ENCODE data around the gene GPRIN3.

Gene GPRIN3

DNA sequence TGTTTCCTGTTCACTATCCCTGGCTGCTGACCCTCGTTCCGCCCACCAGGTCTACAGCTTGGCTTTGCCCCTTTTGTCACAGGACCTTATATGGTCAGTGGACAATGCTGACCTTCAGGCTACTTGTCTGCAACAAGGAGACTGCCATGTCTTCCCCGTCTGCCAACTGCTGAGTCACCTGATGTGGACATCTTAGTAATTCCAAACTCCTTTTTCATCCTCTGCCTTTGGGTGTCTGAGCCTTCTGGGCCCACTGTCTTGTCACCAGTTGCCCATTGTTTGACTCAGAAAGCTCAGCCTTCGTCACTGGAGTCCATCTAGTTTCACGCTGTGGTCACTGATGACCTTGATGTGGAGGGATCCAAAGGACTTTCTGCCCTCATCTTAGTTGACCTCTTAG, 30.2 kb downstream of the GPRIN3 start:
- TF ChIP-seq, protein P1, sequence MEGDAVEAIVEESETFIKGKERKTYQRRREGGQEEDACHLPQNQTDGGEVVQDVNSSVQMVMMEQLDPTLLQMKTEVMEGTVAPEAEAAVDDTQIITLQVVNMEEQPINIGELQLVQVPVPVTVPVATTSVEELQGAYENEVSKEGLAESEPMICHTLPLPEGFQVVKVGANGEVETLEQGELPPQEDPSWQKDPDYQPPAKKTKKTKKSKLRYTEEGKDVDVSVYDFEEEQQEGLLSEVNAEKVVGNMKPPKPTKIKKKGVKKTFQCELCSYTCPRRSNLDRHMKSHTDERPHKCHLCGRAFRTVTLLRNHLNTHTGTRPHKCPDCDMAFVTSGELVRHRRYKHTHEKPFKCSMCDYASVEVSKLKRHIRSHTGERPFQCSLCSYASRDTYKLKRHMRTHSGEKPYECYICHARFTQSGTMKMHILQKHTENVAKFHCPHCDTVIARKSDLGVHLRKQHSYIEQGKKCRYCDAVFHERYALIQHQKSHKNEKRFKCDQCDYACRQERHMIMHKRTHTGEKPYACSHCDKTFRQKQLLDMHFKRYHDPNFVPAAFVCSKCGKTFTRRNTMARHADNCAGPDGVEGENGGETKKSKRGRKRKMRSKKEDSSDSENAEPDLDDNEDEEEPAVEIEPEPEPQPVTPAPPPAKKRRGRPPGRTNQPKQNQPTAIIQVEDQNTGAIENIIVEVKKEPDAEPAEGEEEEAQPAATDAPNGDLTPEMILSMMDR (IDR thresholded peaks at IDR 0.05; ENCODE audit: low read depth, low read length, missing control alignments) = no peak
- DNase-seq (ENCODE audit: low read depth) = no peak
- no peak overlapping the region for H3K4me3 ChIP-seq (ENCODE audit: low read depth, low read length)

- no peak overlapping the region for H3K4me3 ChIP-seq (ENCODE audit: low read depth, low read length)
- DNase-seq (ENCODE audit: low read depth) = no peak
- TF ChIP-seq, protein P1 (IDR thresholded peaks at IDR 0.05; ENCODE audit: low read depth, low read length, missing control alignments) = no peak
These were observed 31.3 kb downstream of the GPRIN3 start for GRCh38 chr4:89276296-89276695.

DNA sequence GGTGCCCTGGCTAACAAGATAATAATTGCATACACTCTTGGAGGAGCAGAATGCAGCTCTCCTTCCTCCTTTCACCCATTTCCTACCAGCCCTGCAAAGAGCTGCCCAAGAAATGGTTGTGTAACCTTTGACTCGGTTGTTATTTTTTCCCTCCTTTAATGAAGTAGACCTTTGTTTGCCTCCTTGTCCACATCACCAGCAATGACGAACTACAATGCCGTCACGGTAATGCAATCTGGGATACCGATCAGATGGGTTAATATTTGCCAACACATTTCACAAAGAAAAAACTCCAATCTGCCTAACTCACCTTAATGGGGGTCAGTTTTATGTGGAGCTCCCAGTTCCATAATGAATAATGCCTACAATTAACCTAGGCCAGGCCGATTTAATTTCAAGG, 32.0 kb downstream of the GPRIN3 start:
- DNase-seq (ENCODE audit: low read depth) = no peak
- H3K4me3 ChIP-seq (ENCODE audit: low read depth, low read length) = no peak overlapping the region

DNA sequence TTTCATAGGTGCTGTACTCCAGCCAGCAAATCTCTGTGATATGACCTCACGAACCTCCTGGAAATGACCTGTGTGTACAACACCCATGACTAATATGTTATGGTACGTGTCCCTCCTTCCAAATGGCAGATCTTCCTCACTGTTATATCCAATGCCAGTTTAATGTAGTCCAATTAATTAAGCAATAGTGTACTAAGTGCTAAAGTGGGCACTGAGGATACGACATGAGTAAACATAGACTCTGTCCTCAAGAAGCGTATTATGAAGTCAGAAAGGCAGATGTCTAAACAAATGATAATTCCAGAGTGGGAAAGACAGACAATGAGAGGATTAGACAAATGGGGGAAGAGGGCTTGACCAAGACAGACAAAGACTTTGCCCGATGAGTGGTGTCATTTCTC, 33.9 kb downstream of the GPRIN3 start:
- no peak for DNase-seq (ENCODE audit: low read depth)
- TF ChIP-seq, protein P1 (IDR thresholded peaks at IDR 0.05; ENCODE audit: low read depth, low read length, missing control alignments) = no peak
- no peak overlapping the region for H3K4me3 ChIP-seq (ENCODE audit: low read depth, low read length)

More for the DNA sequence above, 32.0 kb downstream of the GPRIN3 start:
- TF ChIP-seq, protein P1 (IDR thresholded peaks at IDR 0.05; ENCODE audit: low read depth, low read length, missing control alignments) = no peak

GRCh38 chr4:89270792-89271191, 36.8 kb downstream of the GPRIN3 start:
- no peak overlapping the region for H3K4me3 ChIP-seq (ENCODE audit: low read depth, low read length)
- no peak for DNase-seq (ENCODE audit: low read depth)
- TF ChIP-seq, protein P1 (IDR thresholded peaks at IDR 0.05; ENCODE audit: low read depth, low read length, missing control alignments) = no peak

DNA sequence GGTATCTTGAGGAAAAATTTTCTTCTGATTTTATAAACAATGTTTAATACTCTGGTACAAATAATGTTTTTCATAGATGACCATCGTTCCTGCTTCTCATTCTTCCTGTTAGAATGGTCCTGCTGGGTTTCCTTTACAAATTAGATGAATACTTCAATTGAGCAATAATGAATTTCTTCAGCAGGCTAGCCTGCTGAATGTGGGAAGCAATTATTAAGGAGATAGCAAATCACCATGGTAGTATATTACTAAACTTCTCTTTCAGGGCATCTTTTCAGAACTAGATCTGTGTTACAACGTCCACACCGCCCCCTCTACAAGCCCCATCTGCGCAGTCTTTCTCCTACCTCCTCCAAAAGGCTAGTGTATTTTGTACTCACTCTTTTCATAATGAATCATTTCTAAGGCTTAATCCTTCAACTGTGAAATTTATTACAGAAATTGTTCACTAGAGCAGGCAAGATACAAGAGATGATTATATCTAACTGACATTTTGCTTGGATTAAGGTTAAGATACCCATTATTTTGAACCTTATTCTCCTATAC, 38.4 kb downstream of the GPRIN3 start:
- no peak overlapping the region for H3K4me3 ChIP-seq (ENCODE audit: low read depth, low read length)
- TF ChIP-seq, protein P1 (IDR thresholded peaks at IDR 0.05; ENCODE audit: low read depth, low read length, missing control alignments) = no peak
- no peak for DNase-seq (ENCODE audit: low read depth)

DNA sequence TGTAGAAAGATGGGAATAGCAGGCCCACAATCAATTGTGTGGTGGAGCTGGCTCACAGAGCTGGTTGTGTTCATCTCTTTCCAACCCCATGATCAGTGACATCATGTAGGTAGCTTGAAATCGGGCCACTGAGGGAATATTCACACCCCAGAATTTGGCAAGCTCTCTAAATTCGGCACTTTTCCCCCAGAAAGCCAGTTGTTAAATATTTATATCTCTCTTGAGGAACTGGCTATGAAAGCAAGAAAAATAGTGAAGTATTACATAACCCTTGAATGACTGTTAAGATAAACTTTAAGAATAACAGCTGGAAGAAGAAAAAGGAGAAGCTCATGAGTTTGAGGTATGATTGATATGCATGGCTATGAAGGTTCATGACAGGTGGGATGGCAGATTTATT, 38.9 kb downstream of the GPRIN3 start:
- H3K4me3 ChIP-seq (ENCODE audit: low read depth, low read length) = no peak overlapping the region
- DNase-seq (ENCODE audit: low read depth) = no peak
- TF ChIP-seq, protein P1 (IDR thresholded peaks at IDR 0.05; ENCODE audit: low read depth, low read length, missing control alignments) = no peak
